Colonic mucosa (tissue), 4 donors: ENCODE data around the gene SERINC4. TPM values are rescaled to one million over a fixed set of nuclear protein-coding genes. Genes with fewer than 3 reads are reported as not detected.

Experiments used
- DNase-seq: peaks from one replicate; pipeline ENCODE4 v3.0.0-alpha.2; 2020
- H3K27ac ChIP-seq: fragments of 200-600 bp; one replicate; pipeline ENCODE4 v1.8.0; 2021
- H3K27me3 ChIP-seq: fragments of 200-600 bp; one replicate; pipeline ENCODE4 v1.8.0; 2021
- H3K36me3 ChIP-seq: fragments of 200-600 bp; one replicate; pipeline ENCODE4 v1.8.0; 2021
- H3K4me1 ChIP-seq: fragments of 200-600 bp; one replicate; pipeline ENCODE4 v1.8.0; 2021; ENCODE audit warnings: mild to moderate bottlenecking
- H3K4me3 ChIP-seq: fragments of 200-600 bp; one replicate; pipeline ENCODE4 v1.8.0; 2021
- H3K9ac ChIP-seq, 2 donors: one replicate each; pipeline ENCODE4 v1.7.0; 2013; ENCODE audit warnings: control low read depth in 2 of 2, low read depth in 2 of 2, low read length in 2 of 2
- H3K9me3 ChIP-seq: fragments of 200-600 bp; one replicate; pipeline ENCODE4 v1.8.0; 2021
- intact Hi-C: fragments of 100-400 bp; cut with DNase I; formaldehyde crosslinking; loops from one replicate; pipeline ENCODE4 v1.14.1; 2022
- total RNA-seq, 2 donors: library from RNA; stranded (reverse); fragmentation: NEBNext Ultra II Directional in 1 of 2; extraction: Animal tissue kit (Norgen Biotek cat#: 25700) in 1 of 2; gene quantifications; one replicate each; pipeline ENCODE4 v1.2.1, GENCODE V29; 2021
- TF ChIP-seq, protein P1 (sequence below): fragments of 200-600 bp; IDR thresholded peaks from one replicate; pipeline ENCODE4 v1.8.0; 2022; ENCODE audit warnings: antibody characterized with exemption, mild to moderate bottlenecking
- donor health status: healthy.
- donor health status: DM: no; HTN: no; CAD: no.
- donor health status: DM: no; HTN: no; CAD: no.

The SERINC4 gene
- total RNA-seq, 2 donors from 2014 or later, result 0.21 to 0.44 TPM

GRCh38 chr15:43771816-43772215 lies 28.2 kb downstream of the SERINC4 start:
- no peak overlapping the region for H3K4me3 ChIP-seq
- H3K9me3 ChIP-seq, result no peaks in the 10 kb centered on the region
- peaks cover 18% of the 10 kb centered on the region for H3K36me3 ChIP-seq
- no peaks in the 10 kb centered on the region for H3K4me1 ChIP-seq
- peak overlapping the region; percentile 29 for H3K27ac ChIP-seq
- peak; percentile 39 for DNase-seq
- H3K9ac ChIP-seq, result no peak overlapping the region
- H3K27me3 ChIP-seq, result no peaks in the 10 kb centered on the region
- intact Hi-C loops, result no loop called here
- TF ChIP-seq, protein P1, sequence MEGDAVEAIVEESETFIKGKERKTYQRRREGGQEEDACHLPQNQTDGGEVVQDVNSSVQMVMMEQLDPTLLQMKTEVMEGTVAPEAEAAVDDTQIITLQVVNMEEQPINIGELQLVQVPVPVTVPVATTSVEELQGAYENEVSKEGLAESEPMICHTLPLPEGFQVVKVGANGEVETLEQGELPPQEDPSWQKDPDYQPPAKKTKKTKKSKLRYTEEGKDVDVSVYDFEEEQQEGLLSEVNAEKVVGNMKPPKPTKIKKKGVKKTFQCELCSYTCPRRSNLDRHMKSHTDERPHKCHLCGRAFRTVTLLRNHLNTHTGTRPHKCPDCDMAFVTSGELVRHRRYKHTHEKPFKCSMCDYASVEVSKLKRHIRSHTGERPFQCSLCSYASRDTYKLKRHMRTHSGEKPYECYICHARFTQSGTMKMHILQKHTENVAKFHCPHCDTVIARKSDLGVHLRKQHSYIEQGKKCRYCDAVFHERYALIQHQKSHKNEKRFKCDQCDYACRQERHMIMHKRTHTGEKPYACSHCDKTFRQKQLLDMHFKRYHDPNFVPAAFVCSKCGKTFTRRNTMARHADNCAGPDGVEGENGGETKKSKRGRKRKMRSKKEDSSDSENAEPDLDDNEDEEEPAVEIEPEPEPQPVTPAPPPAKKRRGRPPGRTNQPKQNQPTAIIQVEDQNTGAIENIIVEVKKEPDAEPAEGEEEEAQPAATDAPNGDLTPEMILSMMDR, result no peak

DNA sequence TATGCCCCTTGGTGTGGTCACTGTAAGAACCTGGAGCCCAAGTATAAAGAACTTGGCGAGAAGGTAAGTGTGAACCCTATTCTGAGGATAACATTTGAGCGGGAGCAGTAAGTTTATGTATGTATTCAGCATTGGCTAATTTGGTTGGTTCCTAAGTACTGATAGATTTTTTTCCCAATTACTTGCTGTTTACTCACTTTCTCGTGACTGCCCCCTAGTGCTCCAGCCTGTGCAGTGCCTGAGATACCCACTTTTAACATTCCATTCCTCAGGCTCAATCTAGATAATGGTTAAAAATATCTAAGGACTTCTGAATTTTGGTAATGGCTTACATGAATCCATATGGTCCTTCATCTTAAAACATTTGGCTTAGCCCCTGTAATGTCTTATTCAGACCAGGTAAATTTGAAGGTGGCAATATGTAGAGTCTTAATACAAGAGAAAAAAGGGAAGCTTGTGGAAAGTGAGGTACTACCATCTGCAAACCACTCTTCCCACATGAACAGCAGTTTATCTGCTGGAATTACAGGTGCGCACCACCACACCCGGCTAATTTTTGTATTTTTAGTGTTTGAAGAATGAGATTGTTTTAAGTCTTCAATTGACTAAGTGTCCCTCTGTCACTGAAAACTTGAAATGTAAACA lies 30.3 kb downstream of the SERINC4 start:
- no peaks in the 10 kb centered on the region for H3K9me3 ChIP-seq
- no peaks in the 10 kb centered on the region for H3K4me1 ChIP-seq
- intact Hi-C loops, result no loop called here
- no peak overlapping the region for H3K27ac ChIP-seq
- H3K9ac ChIP-seq, result no peak overlapping the region
- no peak overlapping the region for H3K4me3 ChIP-seq
- H3K36me3 ChIP-seq, result peaks cover 23% of the 10 kb centered on the region
- H3K27me3 ChIP-seq, result no peaks in the 10 kb centered on the region
- TF ChIP-seq, protein P1, result peak; percentile 75
- peak; percentile 63 for DNase-seq

- no peak for DNase-seq
- Histone ChIP-seq H3K27ac (no peak overlapping the region), H3K4me1 (no peaks in the 10 kb centered on the region), H3K4me3 (no peak overlapping the region), H3K27me3 (no peaks in the 10 kb centered on the region), H3K36me3 (peaks cover 20% of the 10 kb centered on the region), H3K9ac (no peak overlapping the region), H3K9me3 (no peaks in the 10 kb centered on the region)
- intact Hi-C loops, result no loop called here
- TF ChIP-seq, protein P1, result no peak
Observed at GRCh38 chr15:43763819-43764446, 36.1 kb downstream of the SERINC4 start.

GRCh38 chr15:43762824-43763223 lies 37.2 kb downstream of the SERINC4 start:
- H3K36me3 ChIP-seq, result peaks cover 17% of the 10 kb centered on the region
- intact Hi-C loops, result no loop called here

GRCh38 chr15:43751885-43752284 lies 48.1 kb downstream of the SERINC4 start:
- Histone ChIP-seq H3K27me3 (no peaks in the 10 kb centered on the region), H3K9ac (no peak overlapping the region), H3K27ac (no peak overlapping the region), H3K4me3 (no peak overlapping the region), H3K36me3 (peaks cover 11% of the 10 kb centered on the region), H3K9me3 (no peaks in the 10 kb centered on the region), H3K4me1 (peaks cover 7% of the 10 kb centered on the region)
- DNase-seq, result no peak
- intact Hi-C loops, result no loop called here
- TF ChIP-seq, protein P1, result no peak

More at GRCh38 chr15:43762824-43763223, 37.2 kb downstream of the SERINC4 start:
- Histone ChIP-seq H3K4me1 (no peaks in the 10 kb centered on the region), H3K4me3 (no peak overlapping the region), H3K27ac (no peak overlapping the region), H3K9me3 (no peaks in the 10 kb centered on the region), H3K27me3 (no peaks in the 10 kb centered on the region), H3K9ac (no peak overlapping the region)
- no peak for DNase-seq
- TF ChIP-seq, protein P1, result no peak
